COLO829 (cell line): Measurements from ENCODE around the gene PSMA5.
"Not testable (repeated sequence)": the region's sequence is repeated elsewhere in the genome, so short reads cannot be mapped to it uniquely, and the experiment has no call there.

Experiments used
- DNase-seq: peaks from one replicate; pipeline ENCODE4 v3.0.0; 2012; ENCODE audit warnings: low spot score

Gene PSMA5

GRCh38 chr1:109392037-109392787 lies 34.0 kb downstream of the PSMA5 start:
- no peak for DNase-seq

GRCh38 chr1:109391626-109392025 lies 34.6 kb downstream of the PSMA5 start:
- DNase-seq: no peak

- DNase-seq: no peak
Observed at GRCh38 chr1:109391157-109391556, 35.1 kb downstream of the PSMA5 start.

GRCh38 chr1:109389638-109390341 lies 36.5 kb downstream of the PSMA5 start:
- no peak for DNase-seq

- no peak for DNase-seq
Observed at GRCh38 chr1:109388884-109389637, 37.2 kb downstream of the PSMA5 start.

- DNase-seq: no peak
Observed at GRCh38 chr1:109388208-109388711, 38.0 kb downstream of the PSMA5 start.

GRCh38 chr1:109386054-109386717 lies 40.1 kb downstream of the PSMA5 start:
- no peak for DNase-seq

- no peak for DNase-seq
Observed at GRCh38 chr1:109385417-109385816, 40.8 kb downstream of the PSMA5 start.

GRCh38 chr1:109383854-109384253 lies 42.4 kb downstream of the PSMA5 start:
- DNase-seq: peak; percentile 73

- no peak for DNase-seq
Observed at GRCh38 chr1:109383087-109383779, 43.0 kb downstream of the PSMA5 start.

- no peak for DNase-seq
Observed at GRCh38 chr1:109381573-109381972, 44.7 kb downstream of the PSMA5 start.

GRCh38 chr1:109379907-109380306 lies 46.3 kb downstream of the PSMA5 start:
- DNase-seq: no peak

GRCh38 chr1:109379422-109379821 lies 46.8 kb downstream of the PSMA5 start:
- DNase-seq: no peak

GRCh38 chr1:109377698-109378097 lies 48.5 kb downstream of the PSMA5 start:
- no peak for DNase-seq

- DNase-seq: not testable (repeated sequence)
Observed at GRCh38 chr1:109373696-109374095, 52.6 kb downstream of the PSMA5 start.

GRCh38 chr1:109373126-109373525 lies 53.1 kb downstream of the PSMA5 start:
- no peak for DNase-seq

- no peak for DNase-seq
Observed at GRCh38 chr1:109372281-109372680, 54.0 kb downstream of the PSMA5 start.

GRCh38 chr1:109371341-109371739 lies 54.9 kb downstream of the PSMA5 start:
- no peak for DNase-seq

GRCh38 chr1:109370712-109371340 lies 55.4 kb downstream of the PSMA5 start:
- DNase-seq: peak; percentile 31

GRCh38 chr1:109369167-109369746 lies 57.0 kb downstream of the PSMA5 start:
- no peak for DNase-seq

- DNase-seq: no peak
Observed at GRCh38 chr1:109368464-109368863, 57.8 kb downstream of the PSMA5 start.
